H1 (cell line): ENCODE measurements around the gene WDR90. TPM values are rescaled to one million over a fixed set of nuclear protein-coding genes. Genes with fewer than 3 reads are reported as not detected.

Experiments
- CHD1 ChIP-seq: IDR thresholded peaks from 2 replicates; pipeline ENCODE4 v1.6.1; 2012; ENCODE audit warnings: low read depth, low read length, improper control_type of control experiment
- KDM5A ChIP-seq: fragments of 200-600 bp; IDR thresholded peaks from 2 replicates; pipeline ENCODE4 v1.7.1; 2012; ENCODE audit warnings: mild to moderate bottlenecking, low read length, inconsistent platforms, mixed read lengths
- NANOG ChIP-seq: IDR thresholded peaks from 2 replicates; pipeline ENCODE4 v1.6.1; 2011; ENCODE audit warnings: low read length, low read depth, mild to moderate bottlenecking, inconsistent platforms; ENCODE audit not compliant: insufficient read depth, poor library complexity, severe bottlenecking
- RAD21 ChIP-seq, 2 experiments: IDR thresholded peaks in 1 of 2; conservative IDR thresholded peaks in 1 of 2; 2 replicates each; pipeline ENCODE4 v1.6.1; 2011; ENCODE audit warnings: low read depth in 2 of 2, low read length in 2 of 2, improper control_type of control experiment in 1 of 2, inconsistent platforms in 1 of 2, mild to moderate bottlenecking in 1 of 2, moderate library complexity in 1 of 2
- SIRT6 ChIP-seq: IDR thresholded peaks from one replicate; pipeline ENCODE4 v1.7.1; 2012; ENCODE audit warnings: low read length, inconsistent platforms
- TAF7 ChIP-seq: optimal IDR thresholded peaks from 2 replicates; pipeline ENCODE3; 2011; ENCODE audit warnings: low read depth, mild to moderate bottlenecking, inconsistent platforms, low read length, moderate library complexity, borderline replicate concordance
- YY1 ChIP-seq: IDR thresholded peaks from 2 replicates; pipeline ENCODE4 v1.6.1; 2011; ENCODE audit warnings: low read depth, mild to moderate bottlenecking, low read length
- polyA plus RNA-seq, 7 experiments: library from polyadenylated mRNA; depleted of rRNA in 3 of 7; stranded (reverse) in 5 of 7; unstranded in 2 of 7; fragments of >200 nt in 5 of 7; fragments of 200-250 nt in 2 of 7; gene quantifications; 1 replicate in 5 of 7; 2 replicates in 1 of 7; 4 replicates in 1 of 7; pipeline versions ENCODE4 v1.2.1 to v1.2.3, GENCODE V29; 2011 to 2013; ENCODE audit warnings: missing spikeins in 2 of 7, mixed read lengths in 2 of 7
- total RNA-seq: library from RNA; stranded (reverse); fragmentation: NEBNext Ultra II Directional; extraction: Animal tissue kit (Norgen Biotek cat#: 25700); gene quantifications from 2 replicates; pipeline ENCODE4 v1.2.1, GENCODE V29; 2021
- TF ChIP-seq, protein P1 (sequence below): fragments of 300-600 bp; sonication (generic); IDR thresholded peaks from 2 replicates; pipeline ENCODE4 v1.7.1; 2012; ENCODE audit warnings: low read length, moderate library complexity, mild to moderate bottlenecking, inconsistent platforms; ENCODE audit not compliant: insufficient replicate concordance
- TF ChIP-seq, protein P2 (sequence below): IDR thresholded peaks from 2 replicates; pipeline ENCODE4 v1.6.1; 2011; ENCODE audit warnings: low read length, improper control_type of control experiment

The WDR90 gene
- total and polyA plus RNA-seq, 2 of the 8 experiments (the other 6 are each of a cell fraction or from before 2014, with no cell fraction given), result 24.0 to 47.2 TPM

DNA sequence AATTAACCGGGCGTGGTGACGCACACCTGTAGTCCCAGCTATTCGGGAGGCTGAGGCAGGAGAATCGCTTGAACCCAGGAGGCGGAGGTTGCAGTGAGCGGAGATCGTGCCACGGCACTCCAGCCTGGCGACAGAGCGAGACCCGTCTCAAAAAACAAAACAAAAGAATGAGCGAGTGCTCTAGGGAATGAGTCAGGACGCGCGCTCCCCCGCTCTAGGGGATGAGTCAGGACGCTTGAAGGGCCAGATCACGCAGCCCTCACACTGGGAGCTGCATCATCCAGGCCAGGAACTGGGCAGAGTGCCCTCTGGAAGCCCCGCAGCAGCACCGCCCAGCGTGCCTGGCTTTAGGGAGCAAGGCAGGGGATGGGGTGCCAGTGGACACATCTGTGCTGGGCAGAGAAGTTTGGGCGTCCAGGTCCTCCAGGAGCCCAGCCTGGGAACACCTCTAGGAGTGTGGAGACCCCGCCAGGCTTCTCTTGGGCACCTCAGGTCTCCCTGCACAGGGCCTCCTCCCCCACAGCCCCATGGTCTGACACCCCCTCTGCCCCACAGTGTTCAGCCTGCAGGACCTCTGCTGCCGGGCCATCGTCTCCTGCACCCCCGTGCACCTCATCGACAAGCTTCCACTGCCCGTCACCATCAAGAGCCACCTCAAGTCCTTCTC, 22.2 kb upstream of the WDR90 start (continued):
- TF ChIP-seq, protein P1, sequence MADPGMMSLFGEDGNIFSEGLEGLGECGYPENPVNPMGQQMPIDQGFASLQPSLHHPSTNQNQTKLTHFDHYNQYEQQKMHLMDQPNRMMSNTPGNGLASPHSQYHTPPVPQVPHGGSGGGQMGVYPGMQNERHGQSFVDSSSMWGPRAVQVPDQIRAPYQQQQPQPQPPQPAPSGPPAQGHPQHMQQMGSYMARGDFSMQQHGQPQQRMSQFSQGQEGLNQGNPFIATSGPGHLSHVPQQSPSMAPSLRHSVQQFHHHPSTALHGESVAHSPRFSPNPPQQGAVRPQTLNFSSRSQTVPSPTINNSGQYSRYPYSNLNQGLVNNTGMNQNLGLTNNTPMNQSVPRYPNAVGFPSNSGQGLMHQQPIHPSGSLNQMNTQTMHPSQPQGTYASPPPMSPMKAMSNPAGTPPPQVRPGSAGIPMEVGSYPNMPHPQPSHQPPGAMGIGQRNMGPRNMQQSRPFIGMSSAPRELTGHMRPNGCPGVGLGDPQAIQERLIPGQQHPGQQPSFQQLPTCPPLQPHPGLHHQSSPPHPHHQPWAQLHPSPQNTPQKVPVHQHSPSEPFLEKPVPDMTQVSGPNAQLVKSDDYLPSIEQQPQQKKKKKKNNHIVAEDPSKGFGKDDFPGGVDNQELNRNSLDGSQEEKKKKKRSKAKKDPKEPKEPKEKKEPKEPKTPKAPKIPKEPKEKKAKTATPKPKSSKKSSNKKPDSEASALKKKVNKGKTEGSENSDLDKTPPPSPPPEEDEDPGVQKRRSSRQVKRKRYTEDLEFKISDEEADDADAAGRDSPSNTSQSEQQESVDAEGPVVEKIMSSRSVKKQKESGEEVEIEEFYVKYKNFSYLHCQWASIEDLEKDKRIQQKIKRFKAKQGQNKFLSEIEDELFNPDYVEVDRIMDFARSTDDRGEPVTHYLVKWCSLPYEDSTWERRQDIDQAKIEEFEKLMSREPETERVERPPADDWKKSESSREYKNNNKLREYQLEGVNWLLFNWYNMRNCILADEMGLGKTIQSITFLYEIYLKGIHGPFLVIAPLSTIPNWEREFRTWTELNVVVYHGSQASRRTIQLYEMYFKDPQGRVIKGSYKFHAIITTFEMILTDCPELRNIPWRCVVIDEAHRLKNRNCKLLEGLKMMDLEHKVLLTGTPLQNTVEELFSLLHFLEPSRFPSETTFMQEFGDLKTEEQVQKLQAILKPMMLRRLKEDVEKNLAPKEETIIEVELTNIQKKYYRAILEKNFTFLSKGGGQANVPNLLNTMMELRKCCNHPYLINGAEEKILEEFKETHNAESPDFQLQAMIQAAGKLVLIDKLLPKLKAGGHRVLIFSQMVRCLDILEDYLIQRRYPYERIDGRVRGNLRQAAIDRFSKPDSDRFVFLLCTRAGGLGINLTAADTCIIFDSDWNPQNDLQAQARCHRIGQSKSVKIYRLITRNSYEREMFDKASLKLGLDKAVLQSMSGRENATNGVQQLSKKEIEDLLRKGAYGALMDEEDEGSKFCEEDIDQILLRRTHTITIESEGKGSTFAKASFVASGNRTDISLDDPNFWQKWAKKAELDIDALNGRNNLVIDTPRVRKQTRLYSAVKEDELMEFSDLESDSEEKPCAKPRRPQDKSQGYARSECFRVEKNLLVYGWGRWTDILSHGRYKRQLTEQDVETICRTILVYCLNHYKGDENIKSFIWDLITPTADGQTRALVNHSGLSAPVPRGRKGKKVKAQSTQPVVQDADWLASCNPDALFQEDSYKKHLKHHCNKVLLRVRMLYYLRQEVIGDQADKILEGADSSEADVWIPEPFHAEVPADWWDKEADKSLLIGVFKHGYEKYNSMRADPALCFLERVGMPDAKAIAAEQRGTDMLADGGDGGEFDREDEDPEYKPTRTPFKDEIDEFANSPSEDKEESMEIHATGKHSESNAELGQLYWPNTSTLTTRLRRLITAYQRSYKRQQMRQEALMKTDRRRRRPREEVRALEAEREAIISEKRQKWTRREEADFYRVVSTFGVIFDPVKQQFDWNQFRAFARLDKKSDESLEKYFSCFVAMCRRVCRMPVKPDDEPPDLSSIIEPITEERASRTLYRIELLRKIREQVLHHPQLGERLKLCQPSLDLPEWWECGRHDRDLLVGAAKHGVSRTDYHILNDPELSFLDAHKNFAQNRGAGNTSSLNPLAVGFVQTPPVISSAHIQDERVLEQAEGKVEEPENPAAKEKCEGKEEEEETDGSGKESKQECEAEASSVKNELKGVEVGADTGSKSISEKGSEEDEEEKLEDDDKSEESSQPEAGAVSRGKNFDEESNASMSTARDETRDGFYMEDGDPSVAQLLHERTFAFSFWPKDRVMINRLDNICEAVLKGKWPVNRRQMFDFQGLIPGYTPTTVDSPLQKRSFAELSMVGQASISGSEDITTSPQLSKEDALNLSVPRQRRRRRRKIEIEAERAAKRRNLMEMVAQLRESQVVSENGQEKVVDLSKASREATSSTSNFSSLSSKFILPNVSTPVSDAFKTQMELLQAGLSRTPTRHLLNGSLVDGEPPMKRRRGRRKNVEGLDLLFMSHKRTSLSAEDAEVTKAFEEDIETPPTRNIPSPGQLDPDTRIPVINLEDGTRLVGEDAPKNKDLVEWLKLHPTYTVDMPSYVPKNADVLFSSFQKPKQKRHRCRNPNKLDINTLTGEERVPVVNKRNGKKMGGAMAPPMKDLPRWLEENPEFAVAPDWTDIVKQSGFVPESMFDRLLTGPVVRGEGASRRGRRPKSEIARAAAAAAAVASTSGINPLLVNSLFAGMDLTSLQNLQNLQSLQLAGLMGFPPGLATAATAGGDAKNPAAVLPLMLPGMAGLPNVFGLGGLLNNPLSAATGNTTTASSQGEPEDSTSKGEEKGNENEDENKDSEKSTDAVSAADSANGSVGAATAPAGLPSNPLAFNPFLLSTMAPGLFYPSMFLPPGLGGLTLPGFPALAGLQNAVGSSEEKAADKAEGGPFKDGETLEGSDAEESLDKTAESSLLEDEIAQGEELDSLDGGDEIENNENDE, result no peak
- TF ChIP-seq YY1 (no peak), SIRT6 (no peak), KDM5A (no peak), NANOG (no peak), CHD1 (no peak), TAF7 (no peak), RAD21 (IDR thresholded peaks at IDR 0.05 in 1 of 2, conservative IDR thresholded peaks at IDR 0.05 in 1 of 2; ENCODE audit: low read depth in 2 of 2, low read length in 2 of 2) (no peak)
- TF ChIP-seq, protein P2, sequence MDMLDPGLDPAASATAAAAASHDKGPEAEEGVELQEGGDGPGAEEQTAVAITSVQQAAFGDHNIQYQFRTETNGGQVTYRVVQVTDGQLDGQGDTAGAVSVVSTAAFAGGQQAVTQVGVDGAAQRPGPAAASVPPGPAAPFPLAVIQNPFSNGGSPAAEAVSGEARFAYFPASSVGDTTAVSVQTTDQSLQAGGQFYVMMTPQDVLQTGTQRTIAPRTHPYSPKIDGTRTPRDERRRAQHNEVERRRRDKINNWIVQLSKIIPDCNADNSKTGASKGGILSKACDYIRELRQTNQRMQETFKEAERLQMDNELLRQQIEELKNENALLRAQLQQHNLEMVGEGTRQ, result no peak
